Endothelial cell of umbilical vein (primary cell): ENCODE results near the gene CHMP4B. TPM values are rescaled to one million over a fixed set of nuclear protein-coding genes. Genes with fewer than 3 reads are reported as not detected.
A peak's percentile ranks its signal among the peaks of the same experiment; 100 is the strongest.

ENCODE experiments used
- BruUV-seq: library from RNA; stranded (reverse); fragments of 400-500 nt; replicated peaks from 2 replicates; lab custom pipeline; 2021; lab: Mats Ljungman, UMichigan
- CTCF ChIA-PET: fragments of 300-600, 350-600 bp; sonication (Branson Sonifier 250); formaldehyde crosslinking; loops from one replicate; lab custom pipeline; 2021; ENCODE audit warnings: antibody characterized with exemption, inconsistent platforms; lab: Charles Lee
- POLR2A ChIA-PET: fragments of 300-600, 350-600 bp; sonication (Branson Sonifier 250); formaldehyde crosslinking; loops from one replicate; lab custom pipeline; 2021; ENCODE audit warnings: antibody characterized with exemption, inconsistent platforms; lab: Charles Lee
- DNase-seq: peaks from one replicate; pipeline ENCODE4 v3.0.0-alpha.2; 2011; ENCODE audit warnings: low read depth, low spot score
- FAIRE-seq: peaks from 2 replicates; lab custom pipeline; 2011; peaks lifted over from hg19 to GRCh38; lab: Jason Lieb, UNC
- H2AFZ ChIP-seq: 2 replicates; pipeline ENCODE4 v1.6.0; 2012; ENCODE audit warnings: low read depth, low read length, control low read depth, inconsistent platforms
- H3K27ac ChIP-seq: 2 replicates; pipeline ENCODE4 v1.5.1; 2011; ENCODE audit warnings: low read depth, mild to moderate bottlenecking, control low read depth, low read length, moderate library complexity; ENCODE audit not compliant: insufficient read depth
- H3K27me3 ChIP-seq, 2 experiments: 2 replicates each; pipeline versions ENCODE4 v1.6.0 to v1.6.1; 2011; ENCODE audit warnings: low read length in 2 of 2, mixed read lengths in 1 of 2; ENCODE audit not compliant: control insufficient read depth in 2 of 2, insufficient read depth in 2 of 2
- H3K36me3 ChIP-seq, 2 experiments: 2 replicates in 1 of 2; 3 replicates in 1 of 2; pipeline ENCODE4 v1.5.1; 2011; ENCODE audit warnings: low read length in 2 of 2, mild to moderate bottlenecking in 1 of 2, moderate library complexity in 1 of 2; ENCODE audit not compliant: control insufficient read depth in 2 of 2, insufficient read depth in 2 of 2; ENCODE audit errors: extremely low read depth in 1 of 2
- H3K4me1 ChIP-seq: 3 replicates; pipeline ENCODE4 v1.5.1; 2011; ENCODE audit warnings: mild to moderate bottlenecking, low read length; ENCODE audit not compliant: control insufficient read depth, insufficient read depth; ENCODE audit errors: extremely low read depth
- H3K4me2 ChIP-seq: 2 replicates; pipeline ENCODE4 v1.6.1; 2011; ENCODE audit warnings: low read length, control low read depth, mixed read lengths; ENCODE audit not compliant: insufficient read depth
- H3K4me3 ChIP-seq, 3 experiments: fragments of 200-600 bp in 1 of 3; sonication (generic), shearing (Covaris generic) in 1 of 3; replicated peaks in 1 of 3; 2 replicates each; pipeline ENCODE4 v1.5.1; 2011 to 2016; ENCODE audit warnings: control low read depth in 3 of 3, low read length in 3 of 3, mild to moderate bottlenecking in 2 of 3, inconsistent platforms in 1 of 3, low read depth in 1 of 3, moderate library complexity in 1 of 3; ENCODE audit not compliant: insufficient read depth in 1 of 3
- H3K79me2 ChIP-seq: 2 replicates; pipeline ENCODE4 v1.6.0; 2012; ENCODE audit warnings: low read length, inconsistent platforms; ENCODE audit not compliant: control insufficient read depth, insufficient read depth
- H3K9ac ChIP-seq: replicated peaks from 2 replicates; pipeline ENCODE3; 2011; ENCODE audit warnings: low read length, control low read depth; ENCODE audit not compliant: insufficient read depth; ENCODE audit errors: extremely low read depth
- H3K9me1 ChIP-seq: replicated peaks from 3 replicates; pipeline ENCODE4 v1.6.0; 2011; ENCODE audit warnings: mild to moderate bottlenecking, low read length; ENCODE audit not compliant: control insufficient read depth, insufficient read depth; ENCODE audit errors: extremely low read depth
- H3K9me3 ChIP-seq: replicated peaks from 2 replicates; pipeline ENCODE4 v1.5.1; 2012; ENCODE audit warnings: low read length, inconsistent platforms; ENCODE audit not compliant: control insufficient read depth, insufficient read depth
- H4K20me1 ChIP-seq: replicated peaks from 2 replicates; pipeline ENCODE3; 2011; ENCODE audit warnings: mild to moderate bottlenecking, low read length; ENCODE audit not compliant: control insufficient read depth, insufficient read depth; ENCODE audit errors: extremely low read depth
- EZH2 ChIP-seq: IDR thresholded peaks from 2 replicates; pipeline ENCODE4 v1.6.1; 2012; ENCODE audit warnings: borderline replicate concordance, low read depth, mild to moderate bottlenecking, moderate library complexity, low read length, inconsistent platforms; ENCODE audit not compliant: severe bottlenecking
- FOS ChIP-seq: IDR thresholded peaks from 2 replicates; pipeline ENCODE4 v1.6.1; 2011; ENCODE audit warnings: mild to moderate bottlenecking, low read length, moderate library complexity, borderline replicate concordance; ENCODE audit not compliant: insufficient read depth
- GATA2 ChIP-seq: IDR thresholded peaks from 2 replicates; pipeline ENCODE4 v1.7.0; 2011; ENCODE audit warnings: low read depth, mild to moderate bottlenecking, moderate library complexity, mixed read lengths, low read length; ENCODE audit not compliant: insufficient read length, insufficient read depth
- JUN ChIP-seq: IDR thresholded peaks from 2 replicates; pipeline ENCODE4 v1.6.1; 2011; ENCODE audit warnings: borderline replicate concordance, low read depth; ENCODE audit not compliant: insufficient read length, insufficient read depth
- MAX ChIP-seq: IDR thresholded peaks from 2 replicates; pipeline ENCODE4 v1.6.1; 2011; ENCODE audit not compliant: insufficient read depth, insufficient read length
- MYC ChIP-seq: IDR thresholded peaks from one replicate; pipeline ENCODE4 v1.6.1; 2011; ENCODE audit warnings: mild to moderate bottlenecking, low read depth, low read length
- POLR2A ChIP-seq: IDR thresholded peaks from 2 replicates; pipeline ENCODE4 v1.6.1; 2012; ENCODE audit warnings: low read depth, mild to moderate bottlenecking, control low read depth, low read length
- POLR2AphosphoS5 ChIP-seq: IDR thresholded peaks from 2 replicates; pipeline ENCODE4 v1.6.1; 2012; ENCODE audit warnings: low read depth, mild to moderate bottlenecking, control low read depth, low read length, moderate library complexity; ENCODE audit not compliant: insufficient read depth
- dilution Hi-C: fragments of 300-500 bp; cut with MboI; formaldehyde crosslinking; loops from one replicate; pipeline ENCODE4 v1.15.0; 2019; ENCODE audit warnings: low sequenced_read_pairs; ENCODE audit not compliant: extremely low pct_ligation_motif_present
- intact Hi-C: fragments of 100-400 bp; cut with micrococcal nuclease; formaldehyde crosslinking; loops from one replicate; pipeline ENCODE4 v1.10.0; 2022
- polyA plus RNA-seq, 4 experiments: library from polyadenylated mRNA; depleted of rRNA in 3 of 4; stranded (reverse) in 3 of 4; unstranded in 1 of 4; fragments of >200 nt; gene quantifications; 2 replicates each; pipeline versions ENCODE4 v1.2.1 to v1.2.3, GENCODE V29; 2011 to 2012; ENCODE audit warnings: missing spikeins in 1 of 4
- total RNA-seq: library from RNA; stranded (reverse); gene quantifications from 2 replicates; pipeline ENCODE4 v1.2.3, GENCODE V29; 2021
- TF ChIP-seq, protein P1 (sequence below), 2 donors: IDR thresholded peaks; 1 replicate in 1 of 2; 2 replicates in 1 of 2; pipeline ENCODE4 v1.5.1; 2011; ENCODE audit warnings: low read length in 2 of 2, mild to moderate bottlenecking in 2 of 2, moderate library complexity in 2 of 2, control low read depth in 1 of 2, inconsistent platforms in 1 of 2, low read depth in 1 of 2; ENCODE audit not compliant: insufficient read depth in 1 of 2; ENCODE audit errors: extremely low read depth in 1 of 2

CHMP4B gene
- total and polyA plus RNA-seq, 2 donors (not counting 3 experiments of a cell fraction or from before 2014, with no cell fraction given), result 64.7 to 112 TPM

DNA sequence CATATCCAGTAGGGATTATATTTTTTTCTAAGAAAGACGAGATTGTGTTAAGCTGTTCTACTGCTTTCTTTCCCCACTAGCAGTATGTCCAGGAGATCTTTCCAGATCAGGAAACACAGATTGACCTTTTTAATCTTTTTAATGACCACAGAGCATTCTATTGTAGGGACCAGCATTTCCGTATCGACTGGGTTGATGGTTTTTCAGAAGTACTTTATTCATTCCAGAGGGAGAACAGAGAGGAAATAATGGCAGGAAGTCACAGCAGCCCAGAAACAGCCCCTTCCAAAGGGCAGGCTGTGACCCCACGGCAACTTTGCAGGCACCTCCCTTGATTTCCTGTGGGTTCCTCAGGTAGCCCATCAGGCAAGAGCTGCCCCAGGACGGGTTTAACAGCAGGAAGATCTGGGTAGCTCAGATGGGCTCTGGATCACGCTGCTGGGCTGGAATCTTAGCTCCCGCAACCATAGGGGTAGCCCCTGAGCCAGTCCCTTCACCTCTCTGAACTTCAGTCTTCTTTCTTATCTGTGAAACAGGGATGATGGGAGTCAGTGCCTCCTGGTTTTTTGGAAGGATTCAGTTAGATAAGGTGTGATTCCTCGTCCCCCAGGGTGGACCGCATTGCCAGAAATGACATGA, 23.8 kb upstream of the CHMP4B start:
- no peak overlapping the region for H3K4me3 ChIP-seq
- POLR2A ChIA-PET, result interaction anchor here (0.6 to 1.5 kb wide), 4 partner anchors 25 to 72 kb away, joined by 3 to 4 read pairs (median 4); no protein-coding TSS in a partner anchor
- peak overlapping the region; percentile 83 for H3K27ac ChIP-seq
- no peaks in the 10 kb centered on the region for H3K27me3 ChIP-seq
- dilution Hi-C loops (no loop called here), intact Hi-C loops (no loop called here)
- CTCF ChIA-PET, result interaction anchor here (0.6 to 1.1 kb wide), 4 partner anchors 15 to 123 kb away, joined by 3 read pairs; partner anchors contain the start of gene ZNF341
- H3K36me3 ChIP-seq, result no peaks in the 10 kb centered on the region
- H3K9me3 ChIP-seq, result no peaks in the 10 kb centered on the region
- H3K9ac ChIP-seq, result peak overlapping the region; percentile 1
- DNase-seq (peak; percentile 76), FAIRE-seq (peak; percentile 98)
- peak overlapping the region; percentile 71 for H2AFZ ChIP-seq
- no peaks in the 10 kb centered on the region for H3K9me1 ChIP-seq
- H4K20me1 ChIP-seq, result no peaks in the 10 kb centered on the region
- H3K79me2 ChIP-seq, result no peaks in the 10 kb centered on the region
- H3K4me1 ChIP-seq, result peaks cover 41% of the 10 kb centered on the region
- TF ChIP-seq GATA2 (peak; percentile 63), MAX (no peak), FOS (peak; percentile 21), POLR2AphosphoS5 (peak; percentile 57), EZH2 (no peak), JUN (no peak), POLR2A (peak; percentile 17), MYC (no peak)
- TF ChIP-seq, protein P1, sequence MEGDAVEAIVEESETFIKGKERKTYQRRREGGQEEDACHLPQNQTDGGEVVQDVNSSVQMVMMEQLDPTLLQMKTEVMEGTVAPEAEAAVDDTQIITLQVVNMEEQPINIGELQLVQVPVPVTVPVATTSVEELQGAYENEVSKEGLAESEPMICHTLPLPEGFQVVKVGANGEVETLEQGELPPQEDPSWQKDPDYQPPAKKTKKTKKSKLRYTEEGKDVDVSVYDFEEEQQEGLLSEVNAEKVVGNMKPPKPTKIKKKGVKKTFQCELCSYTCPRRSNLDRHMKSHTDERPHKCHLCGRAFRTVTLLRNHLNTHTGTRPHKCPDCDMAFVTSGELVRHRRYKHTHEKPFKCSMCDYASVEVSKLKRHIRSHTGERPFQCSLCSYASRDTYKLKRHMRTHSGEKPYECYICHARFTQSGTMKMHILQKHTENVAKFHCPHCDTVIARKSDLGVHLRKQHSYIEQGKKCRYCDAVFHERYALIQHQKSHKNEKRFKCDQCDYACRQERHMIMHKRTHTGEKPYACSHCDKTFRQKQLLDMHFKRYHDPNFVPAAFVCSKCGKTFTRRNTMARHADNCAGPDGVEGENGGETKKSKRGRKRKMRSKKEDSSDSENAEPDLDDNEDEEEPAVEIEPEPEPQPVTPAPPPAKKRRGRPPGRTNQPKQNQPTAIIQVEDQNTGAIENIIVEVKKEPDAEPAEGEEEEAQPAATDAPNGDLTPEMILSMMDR (IDR thresholded peaks at IDR 0.05; ENCODE audit: extremely low read depth in 1 of 2, insufficient read depth in 1 of 2, low read depth in 1 of 2, low read length in 2 of 2), result no peak
- peak overlapping the region; percentile 67 for H3K4me2 ChIP-seq
- BruUV-seq, result no TSS peak
